DMS153 treated with DMSO at 0.1 percent for 48 hours (cell line): ENCODE measurements around the gene TMEM151B.
A peak's percentile ranks its signal among the peaks of the same experiment; 100 is the strongest.

Experiments used
- DNase-seq: peaks from one replicate; lab custom pipeline; 2025; ENCODE audit not compliant: unreplicated experiment; lab: John Stamatoyannopoulos, UW

The TMEM151B gene

DNA sequence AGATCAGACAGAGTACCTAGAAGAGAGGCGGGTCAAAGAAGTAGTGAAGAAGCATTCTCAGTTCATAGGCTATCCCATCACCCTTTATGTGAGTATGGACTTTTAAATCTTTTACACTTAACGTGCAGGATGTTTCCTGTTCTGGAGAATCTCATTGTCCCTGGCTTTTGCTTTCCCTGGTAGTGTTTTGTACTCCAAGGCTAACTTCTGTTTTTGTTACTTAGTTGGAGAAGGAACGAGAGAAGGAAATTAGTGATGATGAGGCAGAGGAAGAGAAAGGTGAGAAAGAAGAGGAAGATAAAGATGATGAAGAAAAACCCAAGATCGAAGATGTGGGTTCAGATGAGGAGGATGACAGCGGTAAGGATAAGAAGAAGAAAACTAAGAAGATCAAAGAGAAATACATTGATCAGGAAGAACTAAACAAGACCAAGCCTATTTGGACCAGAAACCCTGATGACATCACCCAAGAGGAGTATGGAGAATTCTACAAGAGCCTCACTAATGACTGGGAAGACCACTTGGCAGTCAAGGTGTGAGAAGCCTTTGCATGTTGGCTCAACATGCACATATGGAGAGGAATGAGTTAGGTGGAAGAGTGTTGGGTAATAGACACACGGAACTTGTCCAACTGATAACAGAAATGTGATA, 20.1 kb upstream of the TMEM151B start:
- no peak for DNase-seq

- DNase-seq = no peak
Measured at GRCh38 chr6:44250718-44251123, 19.5 kb upstream of the TMEM151B start.

GRCh38 chr6:44251576-44252524, 18.4 kb upstream of the TMEM151B start:
- DNase-seq = no peak

GRCh38 chr6:44253307-44254101, 16.7 kb upstream of the TMEM151B start:
- no peak for DNase-seq

DNA sequence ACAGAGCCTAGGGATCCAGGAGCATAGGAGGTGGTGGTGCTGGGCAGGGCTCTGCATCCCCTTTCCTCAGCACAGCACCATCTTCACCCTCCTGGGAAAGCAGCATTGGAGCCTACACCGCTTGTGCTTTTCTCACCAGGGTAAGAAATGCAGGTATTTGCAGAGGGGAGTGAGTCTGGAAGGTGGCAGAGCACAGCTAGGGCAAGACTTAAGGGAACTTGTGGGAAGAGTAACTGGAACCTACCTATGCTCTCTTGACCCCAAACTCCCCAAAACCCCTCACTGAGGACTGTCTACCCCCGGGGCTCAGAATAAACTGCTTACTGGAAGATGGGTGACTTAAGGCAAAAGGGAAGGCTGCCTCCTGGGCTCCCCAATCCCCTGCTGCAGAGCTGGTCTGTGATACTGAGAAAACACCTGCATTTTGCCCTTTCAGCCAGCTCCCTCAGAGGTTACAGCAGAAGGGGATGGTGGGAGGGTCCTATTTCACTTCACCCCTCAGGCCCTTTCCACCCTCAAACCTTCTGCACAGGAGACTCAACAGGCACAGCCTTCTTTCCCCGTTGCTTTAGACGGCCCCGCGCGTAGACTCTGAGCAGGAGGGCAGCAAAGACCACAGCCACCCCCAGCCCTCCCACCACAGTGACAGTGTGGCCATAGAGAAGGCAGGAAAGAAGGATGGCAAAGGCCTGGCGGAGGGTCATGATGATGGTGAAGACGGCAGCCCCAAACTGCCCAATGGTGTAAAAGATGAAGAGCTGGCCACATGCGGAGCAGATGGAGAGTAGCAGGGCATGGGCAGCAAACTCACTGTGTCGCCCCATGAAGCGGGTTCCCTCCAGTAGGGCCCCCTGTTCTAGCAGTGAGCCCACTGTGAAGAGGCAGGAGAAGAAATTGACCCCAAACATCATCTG, 15.8 kb upstream of the TMEM151B start:
- no peak for DNase-seq

GRCh38 chr6:44255105-44255808, 15.0 kb upstream of the TMEM151B start:
- DNase-seq = no peak

DNA sequence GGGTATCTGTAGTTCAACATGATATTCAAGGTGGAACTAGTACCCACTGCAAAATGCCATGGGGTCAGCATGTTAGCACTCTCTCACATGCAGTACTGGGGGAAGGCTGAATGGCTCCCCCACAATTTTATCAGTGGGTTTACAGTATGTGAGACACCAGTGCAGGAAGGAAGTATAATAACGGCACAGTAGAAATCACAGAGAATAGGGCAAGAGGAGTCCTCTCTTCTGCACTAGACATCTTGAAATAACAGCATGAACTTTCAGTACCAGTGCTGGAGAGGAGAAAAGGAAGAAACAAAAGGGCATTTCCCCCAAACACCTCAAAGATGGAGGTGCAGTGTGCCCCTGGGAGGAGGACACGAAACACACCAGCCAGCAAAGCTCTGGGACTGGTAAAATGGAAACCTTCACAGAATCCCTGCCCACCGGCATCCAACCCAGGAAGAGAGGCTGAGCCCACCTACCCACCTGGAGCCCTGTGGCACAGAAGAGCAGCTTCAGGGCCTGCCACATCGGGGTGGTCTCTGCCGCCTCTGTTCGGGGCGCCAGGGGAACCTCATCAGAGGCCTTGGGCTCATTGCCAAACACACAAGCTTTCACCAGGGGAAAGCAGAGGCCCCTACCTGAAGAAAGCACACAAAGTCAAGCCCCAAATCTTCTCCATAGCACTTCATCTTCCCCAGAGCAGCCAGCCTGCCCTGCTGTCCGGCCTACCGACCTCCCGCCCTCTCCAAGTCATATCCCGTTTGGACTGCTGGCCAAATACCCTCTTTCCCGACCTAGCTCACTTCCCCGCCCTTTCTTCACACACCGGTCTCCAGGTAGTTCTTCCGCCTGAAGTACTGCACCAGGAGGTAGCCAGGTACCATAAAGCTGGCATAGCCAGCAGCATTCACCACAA, 14.1 kb upstream of the TMEM151B start:
- no peak for DNase-seq

DNA sequence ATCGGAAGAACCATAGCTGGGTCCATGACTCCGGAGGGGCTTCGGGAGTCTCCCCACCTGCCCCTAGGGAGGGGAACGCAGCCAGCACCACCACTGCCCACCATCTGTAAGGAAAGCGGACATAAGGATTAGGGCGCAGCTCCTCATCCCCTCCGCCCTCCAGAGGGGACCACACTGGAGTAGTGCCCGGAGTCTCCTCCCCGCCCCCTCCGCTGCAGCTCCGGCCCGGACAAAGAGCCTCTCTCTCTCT, 13.6 kb upstream of the TMEM151B start:
- no peak for DNase-seq

DNA sequence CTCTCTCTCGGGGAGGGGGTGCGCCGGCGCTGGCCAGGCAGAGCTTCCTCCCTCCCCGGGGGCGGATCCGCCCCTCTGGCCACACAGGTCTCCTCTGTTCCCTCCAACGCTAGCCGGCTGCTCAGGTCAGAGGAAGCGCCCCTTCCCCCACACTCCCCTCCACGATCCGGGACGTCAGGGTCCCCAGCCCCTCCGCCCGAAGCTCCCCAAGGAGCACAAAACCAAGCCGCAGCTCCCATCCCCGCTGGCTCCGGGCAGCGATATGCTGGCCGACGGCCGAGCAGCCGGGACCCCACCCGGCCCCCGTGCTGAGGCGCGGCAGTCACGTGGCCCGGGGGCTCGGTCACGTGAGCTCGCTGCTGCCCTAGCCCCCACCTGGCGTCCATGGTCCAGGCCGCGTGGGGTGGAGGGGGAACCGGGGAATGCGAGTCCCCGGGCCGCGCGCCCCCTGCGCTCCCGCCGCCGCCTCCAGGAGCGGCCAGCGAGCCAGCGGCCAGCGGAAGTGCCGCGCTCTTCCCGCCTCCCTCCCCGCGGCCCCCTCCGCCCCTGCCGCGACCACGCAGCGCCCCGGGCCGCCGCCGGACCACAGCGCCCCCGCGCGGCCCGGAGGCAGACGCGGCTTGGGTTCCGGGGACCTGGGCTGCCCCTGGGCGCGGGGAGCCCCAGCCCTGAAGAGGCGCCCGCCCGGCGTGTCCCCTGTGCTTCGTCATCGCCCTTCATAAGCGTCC, 13.1 kb upstream of the TMEM151B start, which contains the start of gene SLC35B2:
TSS of gene SLC35B2 (minus strand) at position 504 of the 728 bp plus-strand sequence. CDS start at position 386, 118 bp downstream.
- peak; percentile 40 for DNase-seq

DNA sequence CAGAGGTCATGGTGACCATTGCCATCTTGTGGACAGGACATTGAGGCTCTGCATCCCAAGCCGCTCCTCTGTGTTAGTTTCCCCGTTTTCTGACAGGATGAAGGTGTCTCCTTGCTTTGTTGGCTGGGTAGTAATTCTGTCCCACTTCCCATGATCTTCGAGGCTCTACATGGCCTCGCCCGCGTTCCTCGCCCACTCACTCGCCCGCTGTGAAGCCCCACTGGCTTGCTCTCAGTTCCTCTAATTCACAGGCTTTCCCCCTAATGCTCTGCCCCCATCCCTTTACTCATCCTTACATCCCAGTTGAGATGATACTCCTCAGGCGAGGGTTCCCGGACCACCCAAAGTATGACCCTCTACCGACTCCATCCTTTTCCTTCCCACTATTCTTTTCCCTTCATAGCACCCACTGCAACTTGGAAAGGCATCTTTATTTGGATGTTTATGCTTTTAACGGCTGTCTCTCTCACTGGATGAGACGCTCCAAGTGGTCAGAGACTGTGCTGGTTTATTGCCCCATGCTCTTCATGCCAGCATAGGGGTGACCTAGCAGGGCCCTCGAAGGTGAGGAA, 12.4 kb upstream of the TMEM151B start:
- no peak for DNase-seq

- DNase-seq = no peak
Measured at GRCh38 chr6:44258325-44258863, 11.9 kb upstream of the TMEM151B start.

GRCh38 chr6:44258921-44259320, 11.3 kb upstream of the TMEM151B start:
- no peak for DNase-seq

- no peak for DNase-seq
Measured at GRCh38 chr6:44260011-44260410, 10.2 kb upstream of the TMEM151B start.

GRCh38 chr6:44260451-44261297, 9.6 kb upstream of the TMEM151B start:
- DNase-seq = no peak

GRCh38 chr6:44261581-44261980, 8.7 kb upstream of the TMEM151B start:
- DNase-seq = no peak

- DNase-seq = no peak
Measured at GRCh38 chr6:44262467-44263353, 7.5 kb upstream of the TMEM151B start.
